Measurements from ENCODE around the gene PAQR9. TPM values are rescaled to one million over a fixed set of nuclear protein-coding genes. Genes with fewer than 3 reads are reported as not detected.

PAQR9 gene
- polyA plus RNA-seq, 1 of the 3 experiments (the other 2 are of a cell fraction), result 0.16 TPM

DNA sequence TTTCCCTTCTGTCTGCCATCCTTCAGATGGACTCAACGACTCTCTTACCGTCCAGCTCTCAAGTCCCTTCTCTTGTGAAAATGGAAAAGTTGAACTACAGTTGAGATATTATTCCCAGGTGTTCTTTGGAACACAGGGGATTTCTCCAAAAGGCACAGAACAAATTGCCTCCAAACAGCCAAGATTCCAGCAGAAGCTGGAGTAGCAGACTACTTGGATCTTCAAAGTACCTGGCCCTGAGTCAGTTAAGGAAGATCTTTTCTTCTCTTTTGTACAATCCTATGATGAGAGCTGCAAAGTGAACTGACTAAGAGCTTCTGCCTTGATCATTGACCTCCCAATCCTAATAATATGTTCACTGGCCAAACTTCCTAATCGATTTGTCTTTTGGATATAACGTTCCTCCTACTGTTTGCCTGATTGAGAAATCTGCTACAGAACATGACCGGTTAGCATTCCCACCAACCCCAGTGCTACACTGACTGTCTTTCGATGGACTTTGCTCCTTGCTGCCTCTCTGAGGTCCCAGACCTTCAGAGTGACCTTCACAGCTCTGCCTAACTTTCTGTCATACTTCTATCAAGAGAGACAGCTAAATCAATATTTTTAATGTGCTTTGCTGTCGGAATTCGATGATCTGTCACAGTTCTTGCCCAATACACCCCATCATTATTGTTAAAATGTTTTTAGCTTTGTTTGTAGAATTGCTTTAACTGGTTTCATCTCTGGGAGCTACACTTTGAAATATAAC, 21.9 kb downstream of the PAQR9 start:
- Histone ChIP-seq H3K27ac (ENCODE audit: low read depth in 2 of 2, low read length in 1 of 2) (no peak overlapping the region), H3K36me3 (replicated peaks in 1 of 2; ENCODE audit: control insufficient read depth in 1 of 2, insufficient read depth in 2 of 2, low read length in 1 of 2) (no peaks in the 10 kb centered on the region), H2AFZ (ENCODE audit: low read depth) (no peak overlapping the region), H4K20me1 (ENCODE audit: insufficient read depth) (no peaks in the 10 kb centered on the region), H3K79me2 (ENCODE audit: insufficient read depth) (no peaks in the 10 kb centered on the region), H3K9me2 (no peaks in the 10 kb centered on the region), H3K4me3 (ENCODE audit: low read depth in 2 of 2, low read length in 1 of 2) (no peak overlapping the region), H3K4me1 (ENCODE audit: control insufficient read depth in 1 of 2, insufficient read depth in 2 of 2, low read depth in 1 of 2, low read length in 1 of 2) (no peaks in the 10 kb centered on the region), H3K4me2 (no peak overlapping the region), H3F3A (replicated peaks; ENCODE audit: insufficient read depth) (peaks cover 6% of the 10 kb centered on the region), H3K27me3 (ENCODE audit: insufficient read depth) (no peaks in the 10 kb centered on the region), H3K9ac (no peak overlapping the region), H3K9me3 (no peaks in the 10 kb centered on the region)
- CTCF ChIA-PET, result interaction anchor here (1.1 to 2.3 kb wide), 4 partner anchors 11 to 113 kb away, joined by 3 to 8 read pairs (median 4); no protein-coding TSS in a partner anchor
- no peak for DNase-seq
- WGBS (ENCODE audit: low lambda C conversion rate), result 51% methylated on average over 8 of the region's 8 CpGs
- TF ChIP-seq, protein P1, sequence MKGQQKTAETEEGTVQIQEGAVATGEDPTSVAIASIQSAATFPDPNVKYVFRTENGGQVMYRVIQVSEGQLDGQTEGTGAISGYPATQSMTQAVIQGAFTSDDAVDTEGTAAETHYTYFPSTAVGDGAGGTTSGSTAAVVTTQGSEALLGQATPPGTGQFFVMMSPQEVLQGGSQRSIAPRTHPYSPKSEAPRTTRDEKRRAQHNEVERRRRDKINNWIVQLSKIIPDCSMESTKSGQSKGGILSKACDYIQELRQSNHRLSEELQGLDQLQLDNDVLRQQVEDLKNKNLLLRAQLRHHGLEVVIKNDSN (IDR thresholded peaks at IDR 0.05; ENCODE audit: borderline replicate concordance, low read depth), result no peak
- TF ChIP-seq SIN3A (IDR thresholded peaks at IDR 0.05; ENCODE audit: borderline replicate concordance, low read depth, low read length) (no peak), GATA2 (CRISPR knock-in tag; IDR thresholded peaks at IDR 0.05) (no peak), IRF3 (IDR thresholded peaks at IDR 0.05; ENCODE audit: low read depth, low read length) (no peak), EZH2phosphoT487 (IDR thresholded peaks at IDR 0.05; ENCODE audit: borderline replicate concordance, low read depth) (no peak)
- TF ChIP-seq, protein P2, sequence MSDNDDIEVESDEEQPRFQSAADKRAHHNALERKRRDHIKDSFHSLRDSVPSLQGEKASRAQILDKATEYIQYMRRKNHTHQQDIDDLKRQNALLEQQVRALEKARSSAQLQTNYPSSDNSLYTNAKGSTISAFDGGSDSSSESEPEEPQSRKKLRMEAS (IDR thresholded peaks at IDR 0.05; ENCODE audit: low read depth), result no peak
- POLR2A ChIA-PET, result no interaction called here

GRCh38 chr3:142940472-142940871, 23.0 kb downstream of the PAQR9 start:
- H3K9ac ChIP-seq, result no peak overlapping the region
- CTCF ChIA-PET, result interaction anchor here (0.6 to 2.3 kb wide), 3 partner anchors 10 to 112 kb away, joined by 3 to 8 read pairs (median 4); no protein-coding TSS in a partner anchor

More at GRCh38 chr3:142940472-142940871, 23.0 kb downstream of the PAQR9 start:
- Histone ChIP-seq H3K4me2 (no peak overlapping the region), H3K4me1 (ENCODE audit: control insufficient read depth in 1 of 2, insufficient read depth in 2 of 2, low read depth in 1 of 2, low read length in 1 of 2) (no peaks in the 10 kb centered on the region), H3K4me3 (ENCODE audit: low read depth in 2 of 2, low read length in 1 of 2) (no peak overlapping the region), H3K9me2 (no peaks in the 10 kb centered on the region), H3K27me3 (ENCODE audit: insufficient read depth) (no peaks in the 10 kb centered on the region), H3K27ac (ENCODE audit: low read depth in 2 of 2, low read length in 1 of 2) (no peak overlapping the region), H3K9me3 (no peaks in the 10 kb centered on the region), H2AFZ (ENCODE audit: low read depth) (no peak overlapping the region), H3K36me3 (replicated peaks in 1 of 2; ENCODE audit: control insufficient read depth in 1 of 2, insufficient read depth in 2 of 2, low read length in 1 of 2) (no peaks in the 10 kb centered on the region), H4K20me1 (ENCODE audit: insufficient read depth) (no peaks in the 10 kb centered on the region), H3F3A (replicated peaks; ENCODE audit: insufficient read depth) (peaks cover 6% of the 10 kb centered on the region), H3K79me2 (ENCODE audit: insufficient read depth) (no peaks in the 10 kb centered on the region)
- no peak for DNase-seq
- POLR2A ChIA-PET, result no interaction called here
- TF ChIP-seq, protein P1 (IDR thresholded peaks at IDR 0.05; ENCODE audit: borderline replicate concordance, low read depth), result no peak
- TF ChIP-seq RFX5 (IDR thresholded peaks at IDR 0.05; ENCODE audit: low read length) (no peak), RCOR1 (IDR thresholded peaks at IDR 0.05; ENCODE audit: low read length) (no peak), EZH2phosphoT487 (IDR thresholded peaks at IDR 0.05; ENCODE audit: borderline replicate concordance, low read depth) (no peak), TAF1 (IDR thresholded peaks at IDR 0.05; ENCODE audit: borderline replicate concordance, low read depth, low read length) (no peak), CTCF (IDR thresholded peaks at IDR 0.05) (no peak), CHD2 (IDR thresholded peaks at IDR 0.05; ENCODE audit: low read length, partially characterized antibody) (no peak)
- TF ChIP-seq, protein P3, sequence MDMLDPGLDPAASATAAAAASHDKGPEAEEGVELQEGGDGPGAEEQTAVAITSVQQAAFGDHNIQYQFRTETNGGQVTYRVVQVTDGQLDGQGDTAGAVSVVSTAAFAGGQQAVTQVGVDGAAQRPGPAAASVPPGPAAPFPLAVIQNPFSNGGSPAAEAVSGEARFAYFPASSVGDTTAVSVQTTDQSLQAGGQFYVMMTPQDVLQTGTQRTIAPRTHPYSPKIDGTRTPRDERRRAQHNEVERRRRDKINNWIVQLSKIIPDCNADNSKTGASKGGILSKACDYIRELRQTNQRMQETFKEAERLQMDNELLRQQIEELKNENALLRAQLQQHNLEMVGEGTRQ (IDR thresholded peaks at IDR 0.05; ENCODE audit: borderline replicate concordance, low read depth, low read length), result no peak
- TF ChIP-seq, protein P4, sequence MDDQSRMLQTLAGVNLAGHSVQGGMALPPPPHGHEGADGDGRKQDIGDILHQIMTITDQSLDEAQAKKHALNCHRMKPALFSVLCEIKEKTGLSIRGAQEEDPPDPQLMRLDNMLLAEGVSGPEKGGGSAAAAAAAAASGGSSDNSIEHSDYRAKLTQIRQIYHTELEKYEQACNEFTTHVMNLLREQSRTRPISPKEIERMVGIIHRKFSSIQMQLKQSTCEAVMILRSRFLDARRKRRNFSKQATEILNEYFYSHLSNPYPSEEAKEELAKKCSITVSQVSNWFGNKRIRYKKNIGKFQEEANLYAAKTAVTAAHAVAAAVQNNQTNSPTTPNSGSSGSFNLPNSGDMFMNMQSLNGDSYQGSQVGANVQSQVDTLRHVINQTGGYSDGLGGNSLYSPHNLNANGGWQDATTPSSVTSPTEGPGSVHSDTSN (IDR thresholded peaks at IDR 0.05), result no peak
- WGBS (ENCODE audit: low lambda C conversion rate), result 49% methylated on average over 4 of the region's 4 CpGs

Measured in SK-N-SH (cell line).